NT2/D1 (cell line): ENCODE measurements around the gene VN1R4.
"Not testable (repeated sequence)": the region's sequence is repeated elsewhere in the genome, so short reads cannot be mapped to it uniquely, and the experiment has no call there.

Source experiments
- DNase-seq: peaks from one replicate; pipeline ENCODE4 v3.0.0-alpha.2; 2011; ENCODE audit warnings: low read depth, low spot score
- H3K27me3 ChIP-seq: 2 replicates; pipeline ENCODE4 v1.6.0; 2011; ENCODE audit warnings: mild to moderate bottlenecking; ENCODE audit not compliant: insufficient read length, insufficient read depth
- H3K36me3 ChIP-seq: 2 replicates; pipeline ENCODE4 v1.6.1; 2011; ENCODE audit warnings: mild to moderate bottlenecking, low read length, mixed read lengths; ENCODE audit not compliant: insufficient read depth, insufficient read length
- H3K4me1 ChIP-seq: 2 replicates; pipeline ENCODE4 v1.5.1; 2011; ENCODE audit not compliant: insufficient read depth, insufficient read length
- H3K4me3 ChIP-seq: 2 replicates; pipeline ENCODE4 v1.5.1; 2011; ENCODE audit warnings: low read depth; ENCODE audit not compliant: insufficient read length
- H3K9ac ChIP-seq: 2 replicates; pipeline ENCODE4 v1.6.0; 2011; ENCODE audit warnings: low read depth; ENCODE audit not compliant: insufficient read length
- H3K9me3 ChIP-seq: 2 replicates; pipeline ENCODE4 v1.5.1; 2011; ENCODE audit warnings: mild to moderate bottlenecking, low read length; ENCODE audit not compliant: insufficient read depth
- SUZ12 ChIP-seq: IDR thresholded peaks from 2 replicates; pipeline ENCODE4 v1.6.1; 2011; ENCODE audit not compliant: insufficient read length, insufficient read depth; ENCODE audit errors: extremely low read depth
- YY1 ChIP-seq: IDR thresholded peaks from 2 replicates; pipeline ENCODE4 v1.6.1; 2011; ENCODE audit not compliant: insufficient read length, insufficient read depth
- ZNF274 ChIP-seq: IDR thresholded peaks from 2 replicates; pipeline ENCODE4 v1.6.1; 2011; ENCODE audit warnings: mild to moderate bottlenecking, low read depth, low read length

Gene VN1R4, protein sequence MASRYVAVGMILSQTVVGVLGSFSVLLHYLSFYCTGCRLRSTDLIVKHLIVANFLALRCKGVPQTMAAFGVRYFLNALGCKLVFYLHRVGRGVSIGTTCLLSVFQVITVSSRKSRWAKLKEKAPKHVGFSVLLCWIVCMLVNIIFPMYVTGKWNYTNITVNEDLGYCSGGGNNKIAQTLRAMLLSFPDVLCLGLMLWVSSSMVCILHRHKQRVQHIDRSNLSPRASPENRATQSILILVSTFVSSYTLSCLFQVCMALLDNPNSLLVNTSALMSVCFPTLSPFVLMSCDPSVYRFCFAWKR

GRCh38 chr19:53267623-53268022 is at the start of gene VN1R4:
TSS of gene VN1R4 (minus strand) at chr19:53267723. CDS start at chr19:53267665, 58 bp downstream.
- H3K9me3 ChIP-seq, H3K27me3 ChIP-seq, H3K36me3 ChIP-seq, DNase-seq, H3K4me3 ChIP-seq, H3K4me1 ChIP-seq, H3K9ac ChIP-seq: not testable (repeated sequence)

- H3K27me3 ChIP-seq: peaks cover 17% of the 10 kb centered on the region
- DNase-seq: no peak
Measured at GRCh38 chr19:53311897-53312296, 44.4 kb upstream of the VN1R4 start.

DNA sequence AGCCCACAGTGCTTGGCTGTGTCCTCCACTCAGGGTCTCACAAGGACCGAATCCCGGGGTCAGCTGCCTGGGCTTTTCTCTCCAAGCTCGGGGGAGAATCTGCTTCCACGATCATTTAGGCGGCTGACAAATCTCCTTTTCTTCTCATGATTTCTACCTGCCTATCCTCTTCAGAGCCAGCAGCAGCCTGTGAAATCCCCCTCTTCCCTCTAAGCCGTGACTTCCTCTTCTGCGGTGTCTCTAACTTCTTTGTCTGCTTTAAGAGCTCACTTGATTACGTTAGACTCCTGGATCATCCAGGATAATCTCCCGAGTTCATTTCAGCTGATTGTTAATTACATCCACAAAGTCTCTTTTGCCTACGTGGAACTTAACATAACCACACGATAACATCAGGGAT is 43.5 kb upstream of the VN1R4 start:
- H3K9ac ChIP-seq: no peak overlapping the region
- H3K9me3 ChIP-seq: no peaks in the 10 kb centered on the region; the same call in 1 of the 2 replicates
- H3K27me3 ChIP-seq: peaks cover 17% of the 10 kb centered on the region
- H3K4me3 ChIP-seq: no peak overlapping the region
- TF ChIP-seq SUZ12 (no peak), ZNF274 (no peak), YY1 (no peak)
- H3K36me3 ChIP-seq: no peaks in the 10 kb centered on the region
- no peak for DNase-seq
- H3K4me1 ChIP-seq: no peaks in the 10 kb centered on the region

More at GRCh38 chr19:53311897-53312296, 44.4 kb upstream of the VN1R4 start:
- H3K36me3 ChIP-seq: no peaks in the 10 kb centered on the region
- no peak overlapping the region for H3K9ac ChIP-seq
- no peaks in the 10 kb centered on the region; the same call in 1 of the 2 replicates for H3K9me3 ChIP-seq
- TF ChIP-seq ZNF274 (no peak), SUZ12 (no peak), YY1 (no peak)
- no peaks in the 10 kb centered on the region for H3K4me1 ChIP-seq
- no peak overlapping the region for H3K4me3 ChIP-seq

DNA sequence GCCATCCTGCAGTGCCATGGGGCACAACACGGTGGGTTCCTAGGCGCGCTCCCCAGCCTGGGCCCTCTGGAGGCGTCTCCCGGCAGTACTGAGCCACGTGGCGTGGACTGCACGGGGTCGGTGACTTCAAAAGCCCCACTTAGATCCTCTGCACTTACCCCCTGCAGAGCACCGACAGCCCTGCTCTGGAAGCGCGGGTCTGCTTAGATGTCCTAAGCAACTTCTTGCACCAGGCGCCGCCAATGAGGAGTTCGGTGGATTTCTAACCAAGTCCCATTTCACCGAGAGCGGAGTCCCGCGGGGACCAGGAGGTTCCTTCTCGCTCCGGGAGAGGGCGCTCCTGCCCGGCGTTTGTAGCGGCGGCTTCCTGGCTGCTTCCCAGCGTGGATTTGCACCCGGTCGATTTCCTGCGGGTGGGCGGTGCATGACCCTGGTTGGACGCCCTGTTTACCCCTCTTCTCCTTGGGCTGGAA is 40.9 kb upstream of the VN1R4 start:
- TF ChIP-seq SUZ12 (no peak), ZNF274 (no peak), YY1 (no peak)
- Histone ChIP-seq H3K4me3 (no peak overlapping the region), H3K4me1 (no peaks in the 10 kb centered on the region), H3K9me3 (no peaks in the 10 kb centered on the region; the same call in 1 of the 2 replicates), H3K36me3 (no peaks in the 10 kb centered on the region), H3K9ac (no peak overlapping the region), H3K27me3 (peaks cover 17% of the 10 kb centered on the region)
- no peak for DNase-seq

DNA sequence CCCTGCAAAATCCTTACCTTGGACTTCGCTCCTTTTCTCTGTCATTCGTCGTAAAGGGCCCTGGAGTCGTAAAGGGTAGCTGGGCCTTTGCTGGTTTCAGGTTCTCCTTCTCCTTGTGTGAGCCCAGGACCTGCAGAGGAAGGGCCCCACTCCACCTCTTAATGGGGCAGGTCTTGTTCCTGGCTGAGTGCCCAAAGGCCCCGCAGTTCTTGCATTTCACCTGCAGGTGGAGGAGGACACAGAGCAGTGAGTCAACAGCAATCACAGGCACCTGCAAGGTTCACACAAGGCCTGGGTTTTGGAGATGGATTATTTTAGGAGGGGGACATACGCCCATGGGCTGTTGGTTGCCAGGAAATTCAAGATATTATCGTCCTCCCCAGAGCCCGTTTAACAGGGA is 33.8 kb upstream of the VN1R4 start:
- H3K4me3 ChIP-seq, H3K9me3 ChIP-seq, H3K9ac ChIP-seq, DNase-seq, H3K4me1 ChIP-seq, H3K36me3 ChIP-seq, H3K27me3 ChIP-seq: not testable (repeated sequence)

GRCh38 chr19:53294786-53295441 is 27.4 kb upstream of the VN1R4 start:
- H3K9me3 ChIP-seq: peaks cover 39% of the 10 kb centered on the region
- no peak overlapping the region for H3K9ac ChIP-seq
- H3K4me1 ChIP-seq: no peaks in the 10 kb centered on the region
- no peaks in the 10 kb centered on the region for H3K36me3 ChIP-seq
- no peak overlapping the region for H3K4me3 ChIP-seq
- TF ChIP-seq ZNF274 (no peak), YY1 (no peak), SUZ12 (no peak)
- no peak for DNase-seq
- no peaks in the 10 kb centered on the region for H3K27me3 ChIP-seq

DNA sequence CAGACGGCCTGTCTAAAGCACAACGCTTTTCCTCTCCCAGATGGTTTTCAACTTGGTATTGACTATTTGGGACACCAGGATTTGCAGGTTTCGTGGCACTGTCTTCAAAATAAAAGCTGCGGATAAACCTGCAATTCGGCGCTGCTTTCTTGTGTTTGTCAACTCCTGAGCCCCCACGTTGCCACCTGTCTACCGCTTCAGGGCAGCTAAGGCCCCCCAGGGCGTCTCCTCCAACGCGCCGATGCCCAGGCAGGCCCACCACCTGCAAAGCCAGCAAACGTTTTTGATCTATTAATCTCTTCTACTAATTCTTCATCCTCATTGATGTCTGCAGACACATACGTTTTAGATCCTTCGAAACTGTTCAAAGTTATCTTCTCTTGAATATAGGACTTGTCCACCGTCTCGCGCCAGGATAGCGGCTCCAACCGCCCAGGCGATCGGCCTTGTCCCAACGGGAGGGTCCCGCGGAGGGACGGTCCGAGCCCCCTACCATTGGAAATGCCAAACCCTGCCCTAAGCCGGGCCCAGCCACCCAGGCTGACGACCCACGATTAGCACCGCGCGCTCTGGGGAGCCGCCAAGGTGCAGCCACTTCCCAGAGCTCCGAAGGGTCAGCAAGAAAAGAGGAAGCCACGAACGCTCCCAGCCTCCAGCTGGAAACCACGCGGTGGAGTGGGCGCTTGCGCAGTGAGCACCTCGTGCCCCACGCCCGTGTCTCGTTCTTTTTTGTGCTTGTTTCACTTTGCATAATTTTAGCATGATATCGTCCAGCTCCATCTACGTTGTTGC is 23.4 kb upstream of the VN1R4 start:
- Histone ChIP-seq H3K27me3 (no peaks in the 10 kb centered on the region), H3K9me3 (peaks cover 35% of the 10 kb centered on the region), H3K36me3 (no peaks in the 10 kb centered on the region), H3K4me3 (no peak overlapping the region), H3K4me1 (no peaks in the 10 kb centered on the region), H3K9ac (no peak overlapping the region)
- TF ChIP-seq YY1 (no peak), SUZ12 (no peak), ZNF274 (no peak)
- no peak for DNase-seq
